SK-N-SH (cell line): ENCODE measurements around the gene ZNF415. TPM values are rescaled to one million over a fixed set of nuclear protein-coding genes. Genes with fewer than 3 reads are reported as not detected.

Experiments used
- CTCF ChIA-PET: fragments of 300-600, 350-600 bp; formaldehyde crosslinking; extraction: SDS; loops from one replicate; lab custom pipeline; 2021; lab: Yijun Ruan, JAX
- POLR2A ChIA-PET: fragments of 350-600 bp; sonication (Branson Sonifier 250); formaldehyde crosslinking; extraction: SDS; loops from one replicate; lab custom pipeline; 2020; ENCODE audit warnings: antibody characterized with exemption, inconsistent platforms; lab: Yijun Ruan, JAX
- DNase-seq: peaks from one replicate; pipeline ENCODE4 v3.0.0; 2012
- H2AFZ ChIP-seq: fragments of 200-600 bp; sonication (generic); 2 replicates; pipeline ENCODE4 v1.8.1; 2016; ENCODE audit warnings: antibody characterized with exemption, mild to moderate bottlenecking, low read depth
- H3F3A ChIP-seq: fragments of 200-600 bp; sonication (generic); replicated peaks from 2 replicates; pipeline ENCODE3; 2016; ENCODE audit warnings: antibody characterized with exemption, mild to moderate bottlenecking; ENCODE audit not compliant: insufficient read depth
- H3K27ac ChIP-seq, 2 experiments: fragments of 200-500 bp in 1 of 2; fragments of 200-600 bp in 1 of 2; sonication (Bioruptor generic) in 1 of 2; sonication (generic), shearing (Covaris generic) in 1 of 2; 2 replicates each; pipeline versions ENCODE4 v1.5.1 to v1.6.1; 2014 to 2016; ENCODE audit warnings: low read depth in 2 of 2, inconsistent platforms in 1 of 2, low read length in 1 of 2, mild to moderate bottlenecking in 1 of 2, mixed read lengths in 1 of 2
- H3K27me3 ChIP-seq: fragments of 200-600 bp; sonication (generic), shearing (Covaris generic); 2 replicates; pipeline ENCODE4 v1.6.1; 2016; ENCODE audit warnings: mixed run types; ENCODE audit not compliant: insufficient read depth
- H3K36me3 ChIP-seq, 2 experiments: fragments of 200-500 bp in 1 of 2; fragments of 200-600 bp in 1 of 2; sonication (Bioruptor generic) in 1 of 2; sonication (generic) in 1 of 2; replicated peaks in 1 of 2; 2 replicates each; pipeline versions ENCODE3 to v1.5.1; 2014 to 2016; ENCODE audit warnings: low read length in 1 of 2, mild to moderate bottlenecking in 1 of 2; ENCODE audit not compliant: insufficient read depth in 2 of 2, control insufficient read depth in 1 of 2
- H3K4me1 ChIP-seq, 2 experiments: fragments of 200-500 bp in 1 of 2; fragments of 200-600 bp in 1 of 2; sonication (Bioruptor generic) in 1 of 2; sonication (generic), shearing (Covaris generic) in 1 of 2; 2 replicates each; pipeline versions ENCODE4 v1.5.1 to v1.6.1; 2014 to 2016; ENCODE audit warnings: low read depth in 1 of 2, low read length in 1 of 2, mixed run types in 1 of 2; ENCODE audit not compliant: insufficient read depth in 2 of 2, control insufficient read depth in 1 of 2
- H3K4me2 ChIP-seq: fragments of 200-600 bp; sonication (generic), shearing (Covaris generic); 2 replicates; pipeline ENCODE4 v1.6.1; 2017; ENCODE audit warnings: mixed run types
- H3K4me3 ChIP-seq, 2 experiments: fragments of 200-500 bp in 1 of 2; fragments of 200-600 bp in 1 of 2; sonication (Bioruptor generic) in 1 of 2; sonication (generic), shearing (Covaris generic) in 1 of 2; 2 replicates each; pipeline versions ENCODE4 v1.5.1 to v1.8.1; 2014 to 2016; ENCODE audit warnings: low read depth in 2 of 2, inconsistent platforms in 1 of 2, low read length in 1 of 2, mild to moderate bottlenecking in 1 of 2, mixed read lengths in 1 of 2, moderate library complexity in 1 of 2
- H3K79me2 ChIP-seq: fragments of 200-600 bp; sonication (generic); 2 replicates; pipeline ENCODE4 v1.8.1; 2017; ENCODE audit warnings: mild to moderate bottlenecking; ENCODE audit not compliant: insufficient read depth
- H3K9ac ChIP-seq: fragments of 200-600 bp; sonication (generic); 2 replicates; pipeline ENCODE4 v1.6.1; 2017; ENCODE audit warnings: mixed run types
- H3K9me2 ChIP-seq: fragments of 200-600 bp; sonication (generic); 2 replicates; pipeline ENCODE4 v1.6.1; 2017; ENCODE audit warnings: mixed run types
- H3K9me3 ChIP-seq: fragments of 200-600 bp; sonication (generic); 2 replicates; pipeline ENCODE4 v1.6.1; 2017; ENCODE audit warnings: mixed run types, mild to moderate bottlenecking, moderate library complexity
- H4K20me1 ChIP-seq: fragments of 200-600 bp; sonication (generic); 2 replicates; pipeline ENCODE4 v1.6.1; 2017; ENCODE audit warnings: mild to moderate bottlenecking, mixed run types; ENCODE audit not compliant: insufficient read depth
- CHD2 ChIP-seq: fragments of 150-350 bp; IDR thresholded peaks from 2 replicates; pipeline ENCODE4 v1.6.1; 2018; ENCODE audit warnings: low read length; ENCODE audit not compliant: partially characterized antibody
- ELF1 ChIP-seq: IDR thresholded peaks from 2 replicates; pipeline ENCODE4 v1.4.0; 2012
- FOXM1 ChIP-seq: IDR thresholded peaks from 2 replicates; pipeline ENCODE4 v1.4.0; 2012; ENCODE audit warnings: low read depth, mild to moderate bottlenecking
- JUND ChIP-seq: IDR thresholded peaks from 2 replicates; pipeline ENCODE4 v1.4.0; 2012
- NFIC ChIP-seq: IDR thresholded peaks from 2 replicates; pipeline ENCODE4 v1.4.0; 2012; ENCODE audit warnings: borderline replicate concordance
- NRF1 ChIP-seq: IDR thresholded peaks from 2 replicates; pipeline ENCODE4 v1.6.1; 2012; ENCODE audit warnings: low read depth, mild to moderate bottlenecking, low read length
- POLR2AphosphoS5 ChIP-seq: IDR thresholded peaks from 2 replicates; pipeline ENCODE4 v1.6.1; 2012; ENCODE audit warnings: low read depth, low read length
- RAD21 ChIP-seq: IDR thresholded peaks from 2 replicates; pipeline ENCODE4 v1.6.1; 2012; ENCODE audit warnings: mild to moderate bottlenecking, low read length
- RCOR1 ChIP-seq: fragments of 150-350 bp; IDR thresholded peaks from 2 replicates; pipeline ENCODE4 v1.6.1; 2017; ENCODE audit warnings: antibody characterized with exemption, low read length
- REST ChIP-seq: IDR thresholded peaks from 2 replicates; pipeline ENCODE4 v1.6.1; 2012; ENCODE audit warnings: mild to moderate bottlenecking, low read depth, low read length, moderate library complexity
- SIN3A ChIP-seq: IDR thresholded peaks from 2 replicates; pipeline ENCODE4 v1.6.1; 2012; ENCODE audit warnings: low read depth, mild to moderate bottlenecking, low read length, moderate library complexity, borderline replicate concordance
- TCF12 ChIP-seq: IDR thresholded peaks from 2 replicates; pipeline ENCODE4 v1.4.0; 2012
- YY1 ChIP-seq: IDR thresholded peaks from 2 replicates; pipeline ENCODE4 v1.4.0; 2012; ENCODE audit warnings: low read depth, mild to moderate bottlenecking
- whole genome bisulfite sequencing: methylation state at CpG from one replicate; pipeline ENCODE4 v1.1.6; 2017; ENCODE audit warnings: low lambda C conversion rate; 5-methylcytosine and 5-hydroxymethylcytosine counted together
- polyA plus RNA-seq, 3 experiments: library from polyadenylated mRNA; depleted of rRNA; stranded (reverse); fragments of >200 nt; gene quantifications; 2 replicates each; pipeline ENCODE4 v1.2.3, GENCODE V29; 2012
- TF ChIP-seq, protein P1 (sequence below): IDR thresholded peaks from 2 replicates; pipeline ENCODE4; 2012
- TF ChIP-seq, protein P2 (sequence below): fragments of 200-600 bp; sonication (generic); IDR thresholded peaks from 2 replicates; pipeline ENCODE4 v1.6.1; 2017; ENCODE audit warnings: antibody characterized with exemption, mild to moderate bottlenecking, moderate library complexity
- TF ChIP-seq, protein P3 (sequence below): IDR thresholded peaks from 2 replicates; pipeline ENCODE4 v1.4.0; 2012; ENCODE audit warnings: low read depth, borderline replicate concordance

ZNF415 gene
- polyA plus RNA-seq, 1 of the 3 experiments (the other 2 are of a cell fraction), result 1.6 TPM

DNA sequence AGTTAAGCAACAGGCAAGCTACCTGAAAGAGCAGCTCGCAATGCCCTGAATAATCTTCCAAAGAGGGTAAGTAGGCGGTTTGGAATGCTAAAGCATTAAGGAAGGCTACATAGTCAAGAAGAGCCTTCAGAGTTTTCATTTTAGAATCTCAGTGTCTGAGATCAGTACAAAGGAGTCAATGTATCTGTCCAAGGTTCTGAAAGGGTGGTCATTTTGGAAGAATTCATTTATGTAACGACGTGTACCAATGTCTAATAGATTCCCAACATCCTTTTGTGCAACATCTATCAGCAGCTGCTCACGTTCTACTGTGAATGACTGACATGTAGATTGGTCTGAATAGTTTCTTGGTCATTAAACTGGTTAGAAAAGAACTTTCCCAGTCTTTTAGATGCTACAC lies 45.3 kb upstream of the ZNF415 start:
- Histone ChIP-seq H3K4me1 (no peaks in the 10 kb centered on the region; a peak in 1 of 4 replicates), H3K4me3 (no peak overlapping the region), H3K36me3 (peaks cover 0 to 17% of the 10 kb centered on the region in 2 experiments), H3K9ac (no peak overlapping the region), H3K4me2 (no peak overlapping the region), H3K79me2 (no peaks in the 10 kb centered on the region), H3K27ac (no peak overlapping the region), H3K9me2 (no peaks in the 10 kb centered on the region), H3K27me3 (no peaks in the 10 kb centered on the region), H2AFZ (no peak overlapping the region), H4K20me1 (no peaks in the 10 kb centered on the region), H3K9me3 (no peaks in the 10 kb centered on the region), H3F3A (no peaks in the 10 kb centered on the region)
- CTCF ChIA-PET, result no interaction called here
- WGBS, result 53% methylated on average over 5 of the region's 5 CpGs
- POLR2A ChIA-PET, result no interaction called here
- no peak for DNase-seq
- TF ChIP-seq NFIC, result no peak
- no peak for TF ChIP-seq SIN3A
- TF ChIP-seq RCOR1, result no peak
- TF ChIP-seq, protein P1, sequence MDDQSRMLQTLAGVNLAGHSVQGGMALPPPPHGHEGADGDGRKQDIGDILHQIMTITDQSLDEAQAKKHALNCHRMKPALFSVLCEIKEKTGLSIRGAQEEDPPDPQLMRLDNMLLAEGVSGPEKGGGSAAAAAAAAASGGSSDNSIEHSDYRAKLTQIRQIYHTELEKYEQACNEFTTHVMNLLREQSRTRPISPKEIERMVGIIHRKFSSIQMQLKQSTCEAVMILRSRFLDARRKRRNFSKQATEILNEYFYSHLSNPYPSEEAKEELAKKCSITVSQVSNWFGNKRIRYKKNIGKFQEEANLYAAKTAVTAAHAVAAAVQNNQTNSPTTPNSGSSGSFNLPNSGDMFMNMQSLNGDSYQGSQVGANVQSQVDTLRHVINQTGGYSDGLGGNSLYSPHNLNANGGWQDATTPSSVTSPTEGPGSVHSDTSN, result no peak
- no peak for TF ChIP-seq RAD21
- no peak for TF ChIP-seq NRF1
- TF ChIP-seq TCF12, result no peak
- TF ChIP-seq REST, result peak; percentile 58; the same call in 1 of the 2 replicates

GRCh38 chr19:53172889-53173288 lies 40.2 kb upstream of the ZNF415 start:
- Histone ChIP-seq H3K27ac (no peak overlapping the region), H3K27me3 (no peaks in the 10 kb centered on the region), H3K9ac (no peak overlapping the region), H3K9me3 (peaks cover 4% of the 10 kb centered on the region; the same call in 1 of the 2 replicates), H3K9me2 (no peaks in the 10 kb centered on the region), H4K20me1 (no peaks in the 10 kb centered on the region), H3K4me3 (no peak overlapping the region), H3K4me1 (no peaks in the 10 kb centered on the region), H3K79me2 (no peaks in the 10 kb centered on the region), H3K4me2 (no peak overlapping the region), H3F3A (no peaks in the 10 kb centered on the region), H2AFZ (no peak overlapping the region), H3K36me3 (no peaks in the 10 kb centered on the region)
- ChIA-PET POLR2A (no interaction called here), CTCF (no interaction called here)
- WGBS, result 20% methylated on average over 4 of the region's 4 CpGs
- DNase-seq, result no peak
- TF ChIP-seq ELF1 (no peak), FOXM1 (no peak), YY1 (no peak), JUND (no peak), CHD2 (no peak), RAD21 (no peak), SIN3A (no peak), POLR2AphosphoS5 (no peak), TCF12 (no peak), REST (no peak)
- TF ChIP-seq, protein P2, sequence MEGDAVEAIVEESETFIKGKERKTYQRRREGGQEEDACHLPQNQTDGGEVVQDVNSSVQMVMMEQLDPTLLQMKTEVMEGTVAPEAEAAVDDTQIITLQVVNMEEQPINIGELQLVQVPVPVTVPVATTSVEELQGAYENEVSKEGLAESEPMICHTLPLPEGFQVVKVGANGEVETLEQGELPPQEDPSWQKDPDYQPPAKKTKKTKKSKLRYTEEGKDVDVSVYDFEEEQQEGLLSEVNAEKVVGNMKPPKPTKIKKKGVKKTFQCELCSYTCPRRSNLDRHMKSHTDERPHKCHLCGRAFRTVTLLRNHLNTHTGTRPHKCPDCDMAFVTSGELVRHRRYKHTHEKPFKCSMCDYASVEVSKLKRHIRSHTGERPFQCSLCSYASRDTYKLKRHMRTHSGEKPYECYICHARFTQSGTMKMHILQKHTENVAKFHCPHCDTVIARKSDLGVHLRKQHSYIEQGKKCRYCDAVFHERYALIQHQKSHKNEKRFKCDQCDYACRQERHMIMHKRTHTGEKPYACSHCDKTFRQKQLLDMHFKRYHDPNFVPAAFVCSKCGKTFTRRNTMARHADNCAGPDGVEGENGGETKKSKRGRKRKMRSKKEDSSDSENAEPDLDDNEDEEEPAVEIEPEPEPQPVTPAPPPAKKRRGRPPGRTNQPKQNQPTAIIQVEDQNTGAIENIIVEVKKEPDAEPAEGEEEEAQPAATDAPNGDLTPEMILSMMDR, result no peak
- TF ChIP-seq, protein P3, sequence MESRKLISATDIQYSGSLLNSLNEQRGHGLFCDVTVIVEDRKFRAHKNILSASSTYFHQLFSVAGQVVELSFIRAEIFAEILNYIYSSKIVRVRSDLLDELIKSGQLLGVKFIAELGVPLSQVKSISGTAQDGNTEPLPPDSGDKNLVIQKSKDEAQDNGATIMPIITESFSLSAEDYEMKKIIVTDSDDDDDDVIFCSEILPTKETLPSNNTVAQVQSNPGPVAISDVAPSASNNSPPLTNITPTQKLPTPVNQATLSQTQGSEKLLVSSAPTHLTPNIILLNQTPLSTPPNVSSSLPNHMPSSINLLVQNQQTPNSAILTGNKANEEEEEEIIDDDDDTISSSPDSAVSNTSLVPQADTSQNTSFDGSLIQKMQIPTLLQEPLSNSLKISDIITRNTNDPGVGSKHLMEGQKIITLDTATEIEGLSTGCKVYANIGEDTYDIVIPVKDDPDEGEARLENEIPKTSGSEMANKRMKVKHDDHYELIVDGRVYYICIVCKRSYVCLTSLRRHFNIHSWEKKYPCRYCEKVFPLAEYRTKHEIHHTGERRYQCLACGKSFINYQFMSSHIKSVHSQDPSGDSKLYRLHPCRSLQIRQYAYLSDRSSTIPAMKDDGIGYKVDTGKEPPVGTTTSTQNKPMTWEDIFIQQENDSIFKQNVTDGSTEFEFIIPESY, result no peak
